Measurements from ENCODE around the gene HCN2.
A peak's percentile ranks its signal among the peaks of the same experiment; 100 is the strongest.
"Not testable (repeated sequence)": the region's sequence is repeated elsewhere in the genome, so short reads cannot be mapped to it uniquely, and the experiment has no call there.

HCN2 gene

GRCh38 chr19:596263-596655 is 6.6 kb downstream of the HCN2 start:
- H3K27me3 ChIP-seq (ENCODE audit: insufficient read depth, low read depth, severe bottlenecking) = peaks cover 52% of the 10 kb centered on the region
- H3K9me3 ChIP-seq (ENCODE audit: severe bottlenecking) = peaks cover 6% of the 10 kb centered on the region
- DNase-seq = no peak
- no peaks in the 10 kb centered on the region for H3K36me3 ChIP-seq
- no peak overlapping the region for H3K27ac ChIP-seq
- peak overlapping the region; percentile 19; the same call in 1 of the 2 replicates for H3K4me3 ChIP-seq (ENCODE audit: low read depth, low read length)
- TF ChIP-seq, protein P1, sequence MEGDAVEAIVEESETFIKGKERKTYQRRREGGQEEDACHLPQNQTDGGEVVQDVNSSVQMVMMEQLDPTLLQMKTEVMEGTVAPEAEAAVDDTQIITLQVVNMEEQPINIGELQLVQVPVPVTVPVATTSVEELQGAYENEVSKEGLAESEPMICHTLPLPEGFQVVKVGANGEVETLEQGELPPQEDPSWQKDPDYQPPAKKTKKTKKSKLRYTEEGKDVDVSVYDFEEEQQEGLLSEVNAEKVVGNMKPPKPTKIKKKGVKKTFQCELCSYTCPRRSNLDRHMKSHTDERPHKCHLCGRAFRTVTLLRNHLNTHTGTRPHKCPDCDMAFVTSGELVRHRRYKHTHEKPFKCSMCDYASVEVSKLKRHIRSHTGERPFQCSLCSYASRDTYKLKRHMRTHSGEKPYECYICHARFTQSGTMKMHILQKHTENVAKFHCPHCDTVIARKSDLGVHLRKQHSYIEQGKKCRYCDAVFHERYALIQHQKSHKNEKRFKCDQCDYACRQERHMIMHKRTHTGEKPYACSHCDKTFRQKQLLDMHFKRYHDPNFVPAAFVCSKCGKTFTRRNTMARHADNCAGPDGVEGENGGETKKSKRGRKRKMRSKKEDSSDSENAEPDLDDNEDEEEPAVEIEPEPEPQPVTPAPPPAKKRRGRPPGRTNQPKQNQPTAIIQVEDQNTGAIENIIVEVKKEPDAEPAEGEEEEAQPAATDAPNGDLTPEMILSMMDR (IDR thresholded peaks at IDR 0.05; ENCODE audit: low read depth, low read length) = no peak

GRCh38 chr19:597406-598315 is 8.0 kb downstream of the HCN2 start:
- TF ChIP-seq, protein P1 (IDR thresholded peaks at IDR 0.05; ENCODE audit: low read depth, low read length) = no peak
- Histone ChIP-seq H3K27ac (no peak overlapping the region), H3K9me3 (ENCODE audit: severe bottlenecking) (peaks cover 7% of the 10 kb centered on the region), H3K4me3 (ENCODE audit: low read depth, low read length) (no peak overlapping the region), H3K27me3 (ENCODE audit: insufficient read depth, low read depth, severe bottlenecking) (peaks cover 42% of the 10 kb centered on the region), H3K36me3 (no peaks in the 10 kb centered on the region)
- no peak for DNase-seq

DNA sequence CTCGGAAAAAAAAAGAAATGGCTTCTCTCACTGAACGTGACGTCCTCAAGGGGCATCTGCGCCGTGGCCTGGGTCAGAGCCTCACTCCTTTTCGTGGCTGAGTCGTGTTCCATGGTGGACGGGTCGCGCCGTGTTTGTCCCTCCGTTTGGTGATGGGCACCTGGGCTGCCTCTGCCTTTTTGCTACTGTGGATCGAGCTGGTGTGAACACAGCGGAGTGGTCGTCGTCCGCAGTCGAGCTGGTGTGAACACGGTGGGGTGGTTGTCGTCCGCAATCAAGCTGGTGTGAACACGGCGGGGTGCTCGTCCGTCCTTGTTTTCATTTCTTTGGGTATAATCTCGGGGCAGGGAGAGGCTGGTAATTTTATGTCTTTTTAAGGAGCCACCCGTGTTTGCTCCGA is 11.6 kb downstream of the HCN2 start:
- no peaks in the 10 kb centered on the region for H3K36me3 ChIP-seq
- H3K4me3 ChIP-seq (ENCODE audit: low read depth, low read length) = no peak overlapping the region
- DNase-seq = no peak
- no peak overlapping the region for H3K27ac ChIP-seq
- H3K9me3 ChIP-seq (ENCODE audit: severe bottlenecking) = peaks cover 7% of the 10 kb centered on the region
- H3K27me3 ChIP-seq (ENCODE audit: insufficient read depth, low read depth, severe bottlenecking) = peaks cover 9% of the 10 kb centered on the region
- TF ChIP-seq, protein P1 (IDR thresholded peaks at IDR 0.05; ENCODE audit: low read depth, low read length) = no peak

GRCh38 chr19:601790-602189 is 12.1 kb downstream of the HCN2 start:
- Histone ChIP-seq H3K4me3 (ENCODE audit: low read depth, low read length) (no peak overlapping the region), H3K27ac (no peak overlapping the region), H3K27me3 (ENCODE audit: insufficient read depth, low read depth, severe bottlenecking) (peaks cover 5% of the 10 kb centered on the region), H3K36me3 (no peaks in the 10 kb centered on the region), H3K9me3 (ENCODE audit: severe bottlenecking) (peaks cover 7% of the 10 kb centered on the region)
- TF ChIP-seq, protein P1 (IDR thresholded peaks at IDR 0.05; ENCODE audit: low read depth, low read length) = no peak
- DNase-seq = no peak

DNA sequence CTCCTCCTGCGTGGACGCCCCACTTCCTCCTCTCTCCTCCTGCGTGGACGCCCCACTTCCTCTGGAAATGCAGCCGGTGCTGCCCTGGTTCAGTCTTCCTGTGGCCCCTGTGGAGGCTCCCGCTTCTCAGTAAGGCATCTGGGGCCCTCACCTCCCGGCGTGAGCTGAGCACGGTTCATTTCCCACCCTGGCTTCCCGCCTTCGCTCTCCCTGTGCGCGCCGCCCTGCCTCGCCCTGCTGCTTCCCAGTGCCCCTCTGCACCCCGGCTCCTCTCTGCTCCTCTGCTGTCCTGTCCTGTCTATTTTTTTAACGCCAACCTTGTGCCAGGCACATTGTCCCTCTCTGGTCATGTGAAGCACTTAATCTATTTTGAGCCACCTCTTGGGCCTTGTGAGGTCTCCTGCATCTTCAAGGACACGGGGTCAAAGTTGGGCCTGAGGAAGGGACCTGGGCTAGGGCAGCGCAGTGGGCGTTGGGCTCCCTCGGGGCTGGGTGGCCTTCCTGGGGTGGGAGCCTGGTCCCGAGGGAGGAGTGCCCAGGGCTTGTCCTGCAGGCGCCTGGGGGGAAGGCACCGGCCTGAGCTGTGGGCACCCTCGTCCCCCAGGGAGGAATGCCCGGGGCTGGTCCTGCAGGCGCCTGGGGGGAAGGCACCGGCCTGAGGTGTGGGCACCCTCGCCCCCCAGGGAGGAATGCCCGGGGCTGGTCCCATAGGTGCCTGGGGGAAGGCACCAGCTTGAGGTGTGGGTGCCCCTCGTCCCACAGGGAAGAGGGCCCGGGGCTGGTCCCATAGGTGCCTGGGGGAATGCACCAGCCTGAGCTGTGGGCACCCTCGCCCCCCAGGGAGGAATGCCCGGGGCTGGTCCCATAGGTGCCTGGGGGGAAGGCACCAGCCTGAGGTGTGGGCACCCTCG is 13.0 kb downstream of the HCN2 start:
- Histone ChIP-seq H3K4me3 (ENCODE audit: low read depth, low read length) (no peak overlapping the region), H3K27me3 (ENCODE audit: insufficient read depth, low read depth, severe bottlenecking) (no peaks in the 10 kb centered on the region), H3K9me3 (ENCODE audit: severe bottlenecking) (peaks cover 7% of the 10 kb centered on the region), H3K36me3 (no peaks in the 10 kb centered on the region), H3K27ac (no peak overlapping the region)
- TF ChIP-seq, protein P1 (IDR thresholded peaks at IDR 0.05; ENCODE audit: low read depth, low read length) = no peak
- DNase-seq = no peak

DNA sequence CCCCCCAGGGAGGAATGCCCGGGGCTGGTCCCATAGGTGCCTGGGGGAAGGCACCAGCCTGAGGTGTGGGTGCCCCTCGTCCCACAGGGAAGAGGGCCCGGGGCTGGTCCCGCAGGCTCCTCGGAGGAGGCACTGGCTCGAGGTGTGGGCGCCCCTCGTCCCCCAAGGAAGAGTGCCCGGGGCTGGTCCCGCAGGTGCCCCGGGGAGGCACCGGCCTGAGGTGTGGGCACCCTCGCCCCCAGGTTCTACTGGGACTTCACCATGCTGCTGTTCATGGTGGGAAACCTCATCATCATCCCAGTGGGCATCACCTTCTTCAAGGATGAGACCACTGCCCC is 13.6 kb downstream of the HCN2 start:
- not testable (repeated sequence) for H3K4me3 ChIP-seq (ENCODE audit: low read depth, low read length); H3K36me3 ChIP-seq; H3K27ac ChIP-seq; DNase-seq; H3K9me3 ChIP-seq (ENCODE audit: severe bottlenecking); H3K27me3 ChIP-seq (ENCODE audit: insufficient read depth, low read depth, severe bottlenecking)

GRCh38 chr19:603779-604178 is 14.1 kb downstream of the HCN2 start:
- not testable (repeated sequence) for H3K27me3 ChIP-seq (ENCODE audit: insufficient read depth, low read depth, severe bottlenecking); H3K36me3 ChIP-seq; DNase-seq; H3K4me3 ChIP-seq (ENCODE audit: low read depth, low read length); H3K27ac ChIP-seq; H3K9me3 ChIP-seq (ENCODE audit: severe bottlenecking)
